Activated CD8-positive, alpha-beta T cell treated with anti-CD3 and anti-CD28 coated beads for 36 hours (primary cell): ENCODE measurements around the gene ITSN1. TPM values are rescaled to one million over a fixed set of nuclear protein-coding genes. Genes with fewer than 3 reads are reported as not detected.

Experiments
- ATAC-seq: fragments of 200-7000 bp; cut with Tn5 transposase; one replicate; pipeline ENCODE4 v1.10.0; 2021; ENCODE audit warnings: mild to moderate bottlenecking, moderate library complexity
- CTCF ChIA-PET: fragments of 350-600 bp; sonication (Branson Sonifier 250); formaldehyde crosslinking; loops from one replicate; lab custom pipeline; 2021; ENCODE audit warnings: antibody characterized with exemption; lab: Charles Lee
- POLR2A ChIA-PET: fragments of 350-600 bp; sonication (Branson Sonifier 250); formaldehyde crosslinking; loops from one replicate; lab custom pipeline; 2021; ENCODE audit warnings: antibody characterized with exemption; lab: Charles Lee
- DNase-seq: peaks from one replicate; pipeline ENCODE4 v3.0.0-alpha.2; 2020
- H3K27ac Mint-ChIP-seq: one replicate; pipeline ENCODE4 v1.8.0; 2021; ENCODE audit warnings: mild to moderate bottlenecking, mixed read lengths
- H3K27me3 Mint-ChIP-seq: one replicate; pipeline ENCODE4 v1.8.0; 2021; ENCODE audit warnings: mixed read lengths
- H3K36me3 Mint-ChIP-seq: one replicate; pipeline ENCODE4 v1.8.0; 2021; ENCODE audit warnings: low read depth, mixed read lengths
- H3K4me1 Mint-ChIP-seq: one replicate; pipeline ENCODE4 v1.8.0; 2021; ENCODE audit warnings: low read depth, mixed read lengths
- H3K4me3 Mint-ChIP-seq: one replicate; pipeline ENCODE4 v1.8.0; 2021; ENCODE audit warnings: mild to moderate bottlenecking, moderate library complexity, mixed read lengths
- H3K9me3 Mint-ChIP-seq: one replicate; pipeline ENCODE4 v1.8.0; 2021; ENCODE audit warnings: mixed read lengths
- intact Hi-C: fragments of 100-400 bp; cut with micrococcal nuclease; formaldehyde crosslinking; loops from one replicate; pipeline ENCODE4 v1.10.0; 2022
- total RNA-seq, 2 experiments: library from RNA; stranded (reverse); gene quantifications; one replicate each; pipeline ENCODE4 v1.2.3, GENCODE V29; 2021
- TF ChIP-seq, protein P1 (sequence below): fragments of 200-600 bp; IDR thresholded peaks from one replicate; pipeline ENCODE4 v1.8.0; 2022; ENCODE audit warnings: antibody characterized with exemption, mild to moderate bottlenecking

Gene ITSN1
- total RNA-seq, 2 experiments from 2014 or later = 4.4 to 4.7 TPM

DNA sequence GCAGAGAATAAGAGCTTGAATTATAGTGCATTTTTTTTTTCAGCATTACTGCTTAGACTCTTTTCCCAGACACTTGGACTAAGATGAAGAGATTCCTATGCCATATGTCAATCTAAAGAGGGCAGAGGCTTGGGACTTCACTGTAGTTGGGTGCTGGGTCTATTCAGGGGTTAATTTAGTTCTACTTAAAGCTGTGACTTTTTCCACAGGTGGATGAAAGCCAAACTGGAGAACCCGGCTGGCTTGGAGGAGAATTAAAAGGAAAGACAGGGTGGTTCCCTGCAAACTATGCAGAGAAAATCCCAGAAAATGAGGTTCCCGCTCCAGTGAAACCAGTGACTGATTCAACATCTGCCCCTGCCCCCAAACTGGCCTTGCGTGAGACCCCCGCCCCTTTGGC lies 168.5 kb downstream of the ITSN1 start:
- H3K27ac Mint-ChIP-seq = no peak overlapping the region
- TF ChIP-seq, protein P1, sequence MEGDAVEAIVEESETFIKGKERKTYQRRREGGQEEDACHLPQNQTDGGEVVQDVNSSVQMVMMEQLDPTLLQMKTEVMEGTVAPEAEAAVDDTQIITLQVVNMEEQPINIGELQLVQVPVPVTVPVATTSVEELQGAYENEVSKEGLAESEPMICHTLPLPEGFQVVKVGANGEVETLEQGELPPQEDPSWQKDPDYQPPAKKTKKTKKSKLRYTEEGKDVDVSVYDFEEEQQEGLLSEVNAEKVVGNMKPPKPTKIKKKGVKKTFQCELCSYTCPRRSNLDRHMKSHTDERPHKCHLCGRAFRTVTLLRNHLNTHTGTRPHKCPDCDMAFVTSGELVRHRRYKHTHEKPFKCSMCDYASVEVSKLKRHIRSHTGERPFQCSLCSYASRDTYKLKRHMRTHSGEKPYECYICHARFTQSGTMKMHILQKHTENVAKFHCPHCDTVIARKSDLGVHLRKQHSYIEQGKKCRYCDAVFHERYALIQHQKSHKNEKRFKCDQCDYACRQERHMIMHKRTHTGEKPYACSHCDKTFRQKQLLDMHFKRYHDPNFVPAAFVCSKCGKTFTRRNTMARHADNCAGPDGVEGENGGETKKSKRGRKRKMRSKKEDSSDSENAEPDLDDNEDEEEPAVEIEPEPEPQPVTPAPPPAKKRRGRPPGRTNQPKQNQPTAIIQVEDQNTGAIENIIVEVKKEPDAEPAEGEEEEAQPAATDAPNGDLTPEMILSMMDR = no peak
- H3K36me3 Mint-ChIP-seq = no peaks in the 10 kb centered on the region
- H3K4me1 Mint-ChIP-seq = no peaks in the 10 kb centered on the region
- CTCF ChIA-PET = no interaction called here
- ATAC-seq (no peak), DNase-seq (no peak)
- intact Hi-C loops = no loop called here
- H3K9me3 Mint-ChIP-seq = no peaks in the 10 kb centered on the region
- no peak overlapping the region for H3K4me3 Mint-ChIP-seq
- POLR2A ChIA-PET = no interaction called here
- H3K27me3 Mint-ChIP-seq = no peaks in the 10 kb centered on the region

DNA sequence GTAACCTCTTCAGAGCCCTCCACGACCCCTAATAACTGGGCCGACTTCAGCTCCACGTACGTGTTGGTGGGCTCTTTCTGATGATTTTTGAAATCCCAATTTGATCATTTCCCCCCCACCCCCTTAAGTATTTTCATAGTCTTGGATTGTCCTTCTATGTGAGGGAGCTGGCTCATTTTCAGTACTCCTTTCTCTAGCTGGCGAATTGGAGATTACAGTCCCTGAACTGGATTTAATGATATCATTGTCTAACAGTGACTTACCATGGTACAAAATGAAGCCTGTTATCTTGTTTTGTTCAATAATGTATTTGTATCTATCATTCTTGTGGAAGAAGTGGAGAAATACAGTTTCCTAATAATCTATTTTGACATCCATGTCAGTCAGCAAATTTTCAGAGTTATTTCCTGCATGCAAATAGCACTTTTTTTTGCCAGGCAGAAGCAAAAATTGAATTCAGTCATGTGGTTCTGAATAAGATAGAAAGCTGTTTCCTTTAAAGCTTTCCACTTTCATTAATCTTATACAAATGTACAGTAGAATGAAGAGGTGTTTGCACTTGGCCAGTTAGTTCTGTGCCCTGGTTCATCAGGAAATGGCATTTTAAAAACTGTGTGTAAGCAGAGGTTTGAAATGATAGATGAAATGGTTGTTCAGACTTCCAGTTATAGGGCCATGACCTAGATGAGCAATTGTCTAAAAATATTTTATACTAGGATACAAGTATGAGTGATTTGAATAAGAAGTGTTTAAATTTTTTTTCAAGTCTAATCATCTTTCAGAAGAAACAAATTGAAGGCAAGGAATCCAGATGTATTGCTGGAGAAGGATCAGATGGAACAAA lies 169.1 kb downstream of the ITSN1 start:
- Mint-ChIP-seq H3K36me3 (no peaks in the 10 kb centered on the region), H3K9me3 (no peaks in the 10 kb centered on the region)
- CTCF ChIA-PET = no interaction called here

DNA sequence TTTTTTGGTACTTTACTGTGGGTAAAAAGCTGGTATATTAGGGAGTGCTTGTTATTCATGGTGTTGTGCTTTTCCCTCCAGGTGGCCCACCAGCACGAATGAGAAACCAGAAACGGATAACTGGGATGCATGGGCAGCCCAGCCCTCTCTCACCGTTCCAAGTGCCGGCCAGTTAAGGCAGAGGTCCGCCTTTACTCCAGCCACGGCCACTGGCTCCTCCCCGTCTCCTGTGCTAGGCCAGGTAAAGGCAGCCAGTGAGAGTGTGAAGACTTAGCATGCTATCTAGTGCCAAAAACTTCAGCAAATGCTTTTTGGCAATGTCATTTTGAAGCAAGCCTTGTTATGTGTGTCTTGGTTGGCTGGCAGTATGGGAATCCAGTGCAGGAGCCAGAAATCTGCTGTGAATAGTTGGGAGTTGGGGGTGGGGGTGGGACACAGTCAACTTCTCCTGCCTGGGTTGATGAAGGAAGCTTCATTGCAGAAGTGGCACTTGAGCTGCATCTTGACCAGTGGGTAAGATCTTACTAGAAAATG lies 171.6 kb downstream of the ITSN1 start:
- Mint-ChIP-seq H3K27me3 (no peaks in the 10 kb centered on the region), H3K27ac (no peak overlapping the region), H3K4me1 (no peaks in the 10 kb centered on the region), H3K9me3 (no peaks in the 10 kb centered on the region), H3K36me3 (no peaks in the 10 kb centered on the region), H3K4me3 (no peak overlapping the region)
- intact Hi-C loops = no loop called here
- CTCF ChIA-PET = interaction anchor here (1.3 kb wide), 1 partner anchor 12 kb away, joined by 3 read pairs; no protein-coding TSS in a partner anchor
- TF ChIP-seq, protein P1 = no peak
- ATAC-seq = no peak
- DNase-seq = no peak
- POLR2A ChIA-PET = no interaction called here

More for the DNA sequence above, 169.1 kb downstream of the ITSN1 start:
- POLR2A ChIA-PET = no interaction called here
- no peak overlapping the region for H3K4me3 Mint-ChIP-seq
- no peaks in the 10 kb centered on the region for H3K27me3 Mint-ChIP-seq
- intact Hi-C loops = no loop called here
- no peak for DNase-seq
- TF ChIP-seq, protein P1 = no peak
- no peak overlapping the region for H3K27ac Mint-ChIP-seq
- no peaks in the 10 kb centered on the region for H3K4me1 Mint-ChIP-seq
- no peak for ATAC-seq

DNA sequence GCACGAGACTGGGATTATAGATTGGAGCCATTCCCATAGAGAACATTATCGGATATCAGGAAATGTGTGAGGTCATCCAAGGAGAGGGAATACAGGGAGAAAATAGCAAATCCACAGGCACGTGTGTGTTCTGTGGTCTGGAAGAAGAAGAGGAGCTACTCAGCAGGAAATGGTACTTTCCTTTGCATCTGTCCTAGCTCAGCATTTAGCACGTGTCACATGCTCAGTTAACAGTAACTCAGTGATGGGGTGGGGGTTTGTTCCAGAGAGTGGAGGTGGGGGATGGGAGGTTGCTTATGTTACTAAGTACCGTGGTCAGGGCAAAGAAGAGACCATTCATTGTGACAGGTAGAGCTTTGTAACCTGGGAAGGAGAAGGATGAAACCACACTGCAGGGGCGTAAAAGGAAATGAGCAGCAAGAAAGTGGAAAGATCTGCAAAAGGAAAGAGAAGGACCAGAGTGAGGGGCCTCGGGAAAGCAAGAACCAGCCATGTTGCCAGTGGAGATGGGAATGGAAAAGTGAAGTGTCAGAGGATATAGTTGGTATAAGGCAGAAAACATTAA lies 172.9 kb downstream of the ITSN1 start:
- TF ChIP-seq, protein P1 = no peak
- ChIA-PET CTCF (no interaction called here), POLR2A (no interaction called here)
- Mint-ChIP-seq H3K4me1 (no peaks in the 10 kb centered on the region), H3K27me3 (no peaks in the 10 kb centered on the region), H3K36me3 (no peaks in the 10 kb centered on the region), H3K9me3 (no peaks in the 10 kb centered on the region), H3K4me3 (no peak overlapping the region), H3K27ac (no peak overlapping the region)
- DNase-seq (no peak), ATAC-seq (no peak)
- intact Hi-C loops = no loop called here

DNA sequence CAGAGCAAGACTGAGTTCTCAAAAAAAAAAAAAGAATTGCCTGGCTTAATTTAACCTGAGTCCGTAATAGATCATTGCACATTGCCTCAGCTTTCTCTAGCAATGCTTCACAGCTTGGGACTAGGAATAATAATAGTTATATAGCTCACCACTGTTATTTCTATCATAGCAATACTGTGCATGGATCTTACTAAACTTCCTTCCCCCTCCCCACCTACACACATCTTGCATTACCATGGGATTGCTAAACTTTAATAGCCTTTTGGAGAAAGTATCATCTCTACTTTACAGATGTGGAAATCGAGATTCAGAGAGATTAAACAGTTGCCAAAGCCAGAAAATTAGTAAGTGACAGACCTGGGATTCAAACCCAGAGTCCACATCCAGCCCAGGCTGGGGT lies 173.9 kb downstream of the ITSN1 start:
- POLR2A ChIA-PET = no interaction called here

More for the DNA sequence above, 173.9 kb downstream of the ITSN1 start:
- DNase-seq (no peak), ATAC-seq (no peak)
- Mint-ChIP-seq H3K4me1 (no peaks in the 10 kb centered on the region), H3K9me3 (no peaks in the 10 kb centered on the region), H3K27ac (no peak overlapping the region), H3K36me3 (no peaks in the 10 kb centered on the region), H3K4me3 (no peak overlapping the region), H3K27me3 (no peaks in the 10 kb centered on the region)
- TF ChIP-seq, protein P1 = no peak
- intact Hi-C loops = no loop called here
- CTCF ChIA-PET = no interaction called here
